ENCODE measurements around the gene CACNG1.
"Not testable (repeated sequence)": the region's sequence is repeated elsewhere in the genome, so short reads cannot be mapped to it uniquely, and the experiment has no call there.

The CACNG1 gene

GRCh38 chr17:67082107-67082506, 37.8 kb downstream of the CACNG1 start:
- DNase-seq, result peak; percentile 12

GRCh38 chr17:67085406-67085805, 41.1 kb downstream of the CACNG1 start:
- DNase-seq, result no peak

- DNase-seq, result no peak
Observed at GRCh38 chr17:67088639-67089038, 44.3 kb downstream of the CACNG1 start.

- no peak for DNase-seq
Observed at GRCh38 chr17:67090341-67090740, 46.0 kb downstream of the CACNG1 start.

- DNase-seq, result no peak
Observed at GRCh38 chr17:67092291-67092690, 47.9 kb downstream of the CACNG1 start.

- not testable (repeated sequence) for DNase-seq
Observed at GRCh38 chr17:67092710-67093109, 48.4 kb downstream of the CACNG1 start.

GRCh38 chr17:67093348-67093747, 49.0 kb downstream of the CACNG1 start:
- DNase-seq, result no peak

GRCh38 chr17:67095291-67095690, 50.9 kb downstream of the CACNG1 start:
- DNase-seq, result peak; percentile 10

GRCh38 chr17:67095803-67096202, 51.4 kb downstream of the CACNG1 start:
- DNase-seq, result no peak

- DNase-seq, result no peak
Observed at GRCh38 chr17:67096609-67097008, 52.3 kb downstream of the CACNG1 start.

- DNase-seq, result no peak
Observed at GRCh38 chr17:67098006-67098405, 53.7 kb downstream of the CACNG1 start.

GRCh38 chr17:67104641-67105040, 60.3 kb downstream of the CACNG1 start:
- DNase-seq, result not testable (repeated sequence)

- DNase-seq, result no peak
Observed at GRCh38 chr17:67105213-67105612, 60.9 kb downstream of the CACNG1 start.
